Cardiac muscle cell (in vitro differentiated cells and primary cell): ENCODE data around the gene TK2. TPM values are rescaled to one million over a fixed set of nuclear protein-coding genes. Genes with fewer than 3 reads are reported as not detected.

Experiments
- DNase-seq, 2 donors: peaks; one replicate each; pipeline versions ENCODE4 v3.0.0 to v3.0.0-alpha.2; 2010 to 2017; ENCODE audit warnings: low read depth in 1 of 2, low spot score in 1 of 2
- H3K27ac ChIP-seq: fragments of 200-600 bp; sonication (generic); 2 replicates; pipeline ENCODE4 v1.5.1; 2016
- H3K27me3 ChIP-seq: fragments of 200-600 bp; sonication (generic); 2 replicates; pipeline ENCODE4 v1.6.0; 2016; ENCODE audit warnings: control low read depth
- H3K36me3 ChIP-seq: fragments of 200-600 bp; sonication (generic); 2 replicates; pipeline ENCODE4 v1.5.1; 2016; ENCODE audit warnings: control low read depth
- H3K4me1 ChIP-seq: fragments of 200-600 bp; sonication (generic); 2 replicates; pipeline ENCODE4 v1.8.1; 2017; ENCODE audit warnings: low read depth, mild to moderate bottlenecking, mixed run types
- H3K4me3 ChIP-seq: fragments of 200-600 bp; sonication (generic); 2 replicates; pipeline ENCODE4 v1.5.1; 2016; ENCODE audit warnings: mild to moderate bottlenecking
- H3K9me3 ChIP-seq: fragments of 200-600 bp; sonication (generic); 2 replicates; pipeline ENCODE4 v1.5.1; 2017; ENCODE audit warnings: low read depth, mild to moderate bottlenecking, control low read depth
- polyA plus RNA-seq: library from polyadenylated mRNA; unstranded; fragments of >200 nt; fragmentation: Nextera tagmentation; extraction: Ambion mirVana; gene quantifications from 2 replicates; pipeline ENCODE4 v1.2.1, GENCODE V29; 2016
- total RNA-seq: library from RNA; depleted of rRNA; stranded (reverse); fragments of >200 nt; gene quantifications from 2 replicates; pipeline ENCODE4 v1.2.3, GENCODE V29; 2016
- TF ChIP-seq, protein P1 (sequence below): IDR thresholded peaks from 2 replicates; pipeline ENCODE4 v1.5.1; 2012; ENCODE audit warnings: low read depth, mild to moderate bottlenecking, low read length

TK2 gene
- total and polyA plus RNA-seq, 2 experiments from 2014 or later: 19.8 to 20.9 TPM

DNA sequence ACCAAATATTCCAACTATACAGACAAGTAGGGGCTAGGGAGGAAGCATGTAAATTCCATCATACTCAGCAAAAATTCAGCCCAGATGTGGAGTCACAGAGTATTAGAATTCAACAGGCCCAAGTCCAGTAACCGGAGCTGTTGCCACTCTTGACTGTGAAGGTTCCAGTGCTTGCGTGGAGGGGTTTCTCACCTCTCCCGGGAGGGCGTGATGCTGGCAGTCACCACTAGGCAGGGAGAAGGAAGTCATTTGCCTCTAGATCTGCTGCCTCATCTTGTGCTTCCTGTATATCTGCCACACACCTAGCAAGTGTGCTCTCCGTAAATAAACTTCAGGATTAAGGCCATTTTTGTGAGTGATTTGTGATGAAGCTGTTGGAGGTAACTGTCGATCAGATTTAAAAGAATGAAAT, 1.4 kb upstream of the TK2 start:
- Histone ChIP-seq H3K4me1 (peaks cover 20% of the 10 kb centered on the region), H3K27me3 (no peaks in the 10 kb centered on the region), H3K27ac (no peak overlapping the region), H3K36me3 (no peaks in the 10 kb centered on the region), H3K9me3 (no peaks in the 10 kb centered on the region), H3K4me3 (no peak overlapping the region)
- DNase-seq: peak in 1 of 2 donors; percentile 27
- TF ChIP-seq, protein P1, sequence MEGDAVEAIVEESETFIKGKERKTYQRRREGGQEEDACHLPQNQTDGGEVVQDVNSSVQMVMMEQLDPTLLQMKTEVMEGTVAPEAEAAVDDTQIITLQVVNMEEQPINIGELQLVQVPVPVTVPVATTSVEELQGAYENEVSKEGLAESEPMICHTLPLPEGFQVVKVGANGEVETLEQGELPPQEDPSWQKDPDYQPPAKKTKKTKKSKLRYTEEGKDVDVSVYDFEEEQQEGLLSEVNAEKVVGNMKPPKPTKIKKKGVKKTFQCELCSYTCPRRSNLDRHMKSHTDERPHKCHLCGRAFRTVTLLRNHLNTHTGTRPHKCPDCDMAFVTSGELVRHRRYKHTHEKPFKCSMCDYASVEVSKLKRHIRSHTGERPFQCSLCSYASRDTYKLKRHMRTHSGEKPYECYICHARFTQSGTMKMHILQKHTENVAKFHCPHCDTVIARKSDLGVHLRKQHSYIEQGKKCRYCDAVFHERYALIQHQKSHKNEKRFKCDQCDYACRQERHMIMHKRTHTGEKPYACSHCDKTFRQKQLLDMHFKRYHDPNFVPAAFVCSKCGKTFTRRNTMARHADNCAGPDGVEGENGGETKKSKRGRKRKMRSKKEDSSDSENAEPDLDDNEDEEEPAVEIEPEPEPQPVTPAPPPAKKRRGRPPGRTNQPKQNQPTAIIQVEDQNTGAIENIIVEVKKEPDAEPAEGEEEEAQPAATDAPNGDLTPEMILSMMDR: peak; percentile 20

DNA sequence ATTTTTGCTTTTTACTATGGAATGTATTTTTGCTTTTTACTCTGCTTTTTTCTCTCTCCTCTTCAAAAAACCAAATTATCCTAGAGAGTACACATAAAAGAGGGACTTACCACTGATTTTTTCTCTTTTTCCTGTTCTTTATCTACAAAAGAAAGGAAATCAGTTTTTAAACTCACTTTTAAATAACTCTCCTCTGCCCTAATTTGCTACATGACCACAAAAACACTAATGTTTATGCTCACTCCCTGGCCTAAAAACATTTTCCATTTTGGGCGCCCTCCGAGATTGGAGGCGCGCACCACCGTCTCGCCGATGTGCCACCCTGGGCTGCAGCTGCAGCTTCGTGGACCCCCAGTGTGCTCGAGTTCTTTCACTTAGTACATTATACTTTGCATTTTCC, 1.1 kb downstream of the TK2 start:
- TF ChIP-seq, protein P1: no peak
- Histone ChIP-seq H3K4me3 (peak overlapping the region; percentile 54), H3K27me3 (no peaks in the 10 kb centered on the region), H3K36me3 (no peaks in the 10 kb centered on the region), H3K27ac (peak overlapping the region; percentile 88), H3K9me3 (no peaks in the 10 kb centered on the region), H3K4me1 (peaks cover 26% of the 10 kb centered on the region)
- no peak for DNase-seq

DNA sequence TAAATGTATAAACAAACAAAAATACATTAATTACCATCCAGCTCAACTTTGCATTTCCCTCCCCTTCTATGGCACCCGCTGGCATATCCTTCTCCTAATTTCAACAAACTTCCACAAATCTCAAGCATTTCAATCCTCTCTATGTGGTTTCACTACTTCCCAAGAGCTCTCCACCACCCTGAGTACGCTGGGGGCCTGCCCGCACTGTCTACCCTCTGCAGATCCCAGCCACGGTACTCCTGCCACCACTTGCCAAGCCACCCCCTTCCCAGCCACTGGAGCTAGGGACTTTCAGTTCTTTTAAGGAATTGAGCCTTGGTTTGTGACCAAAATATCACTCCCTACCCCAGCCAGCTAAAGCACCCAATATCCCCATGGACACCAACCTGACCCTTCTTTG, 1.9 kb downstream of the TK2 start:
- no peak for DNase-seq
- Histone ChIP-seq H3K4me3 (no peak overlapping the region), H3K4me1 (peaks cover 25% of the 10 kb centered on the region), H3K27ac (no peak overlapping the region), H3K9me3 (no peaks in the 10 kb centered on the region), H3K27me3 (no peaks in the 10 kb centered on the region), H3K36me3 (no peaks in the 10 kb centered on the region)
- TF ChIP-seq, protein P1: no peak

DNA sequence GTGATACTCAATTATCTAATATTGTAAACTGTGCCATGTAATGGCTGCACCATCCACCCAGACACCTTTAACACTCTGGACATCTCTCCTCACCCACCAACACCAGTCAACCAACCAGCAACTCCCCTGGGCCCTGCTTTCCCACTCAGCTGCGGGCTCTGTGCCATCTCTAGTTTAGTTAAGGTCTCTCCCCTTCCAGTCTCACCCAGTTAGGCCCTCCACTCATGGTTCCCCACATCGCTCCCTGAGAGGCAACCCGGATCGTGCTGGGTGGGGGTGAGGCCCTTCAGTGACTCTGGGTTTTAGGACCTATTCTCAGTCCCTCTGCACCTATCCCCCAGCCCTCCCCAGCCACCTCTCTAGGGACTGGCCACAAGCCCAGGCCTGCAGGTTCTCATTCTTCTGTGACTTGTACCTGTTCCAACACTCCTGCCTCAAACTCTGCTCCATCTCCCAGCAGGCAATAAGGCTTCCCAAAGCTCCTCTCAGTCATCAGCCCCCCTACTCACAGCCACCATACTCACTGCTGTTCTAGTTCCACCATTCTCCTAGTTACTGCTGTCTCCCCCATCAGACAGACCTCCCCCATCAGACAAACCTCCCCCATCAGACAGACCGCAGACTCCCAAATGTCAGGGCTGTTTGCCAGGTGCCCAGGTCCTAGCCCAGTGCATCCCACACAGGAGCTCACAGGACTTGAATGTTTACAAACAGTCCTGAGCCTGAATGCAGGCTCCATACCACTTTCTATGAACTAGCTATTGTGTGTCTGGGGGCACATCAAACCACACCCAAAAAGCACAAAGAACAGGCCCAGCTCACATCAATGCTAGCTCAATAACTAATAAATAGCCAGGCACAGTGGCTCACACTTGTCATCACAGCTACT, 2.6 kb downstream of the TK2 start:
- no peaks in the 10 kb centered on the region for H3K9me3 ChIP-seq
- peaks cover 21% of the 10 kb centered on the region for H3K4me1 ChIP-seq
- H3K4me3 ChIP-seq: no peak overlapping the region
- no peaks in the 10 kb centered on the region for H3K27me3 ChIP-seq
- no peak for DNase-seq
- no peaks in the 10 kb centered on the region for H3K36me3 ChIP-seq
- no peak overlapping the region for H3K27ac ChIP-seq
- TF ChIP-seq, protein P1: no peak

DNA sequence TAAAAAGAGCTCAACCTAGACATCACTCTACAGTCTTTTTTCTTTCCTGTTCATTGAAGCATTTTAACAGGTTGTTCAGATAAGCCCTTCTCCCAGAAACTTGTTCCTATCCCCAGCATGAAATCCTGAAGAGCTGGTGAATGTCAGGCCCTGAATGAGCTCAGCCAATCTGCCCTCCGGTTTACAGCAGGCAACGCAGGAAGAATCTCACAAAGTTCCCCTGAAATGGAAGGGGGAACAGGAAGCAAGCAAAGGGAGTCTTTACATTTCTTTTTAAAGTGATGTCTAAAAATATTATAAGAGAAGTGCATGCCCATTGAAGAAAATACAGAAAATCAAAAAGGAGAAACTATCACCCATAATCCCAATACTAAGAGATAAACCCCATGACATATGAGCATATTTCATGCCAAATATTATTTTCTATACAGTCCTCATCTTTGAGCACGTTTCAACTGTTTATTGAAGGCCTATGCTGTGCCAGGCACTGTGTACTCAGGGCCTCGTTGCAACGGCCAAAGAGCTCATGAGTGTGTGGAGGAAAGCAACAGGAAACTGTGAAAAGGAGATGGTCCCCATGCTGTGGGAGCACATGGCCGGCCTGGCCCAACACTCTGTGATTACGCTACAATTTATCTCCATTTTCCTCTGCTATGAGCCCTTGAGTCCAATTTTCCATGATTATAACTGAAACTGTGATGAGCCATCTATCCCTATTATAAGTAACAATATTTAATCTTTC, 5.7 kb downstream of the TK2 start:
- no peaks in the 10 kb centered on the region for H3K36me3 ChIP-seq
- TF ChIP-seq, protein P1: no peak
- no peak overlapping the region for H3K4me3 ChIP-seq
- H3K9me3 ChIP-seq: no peaks in the 10 kb centered on the region
- DNase-seq: no peak
- peaks cover 24% of the 10 kb centered on the region for H3K4me1 ChIP-seq
- H3K27me3 ChIP-seq: no peaks in the 10 kb centered on the region
- peak overlapping the region; percentile 25 for H3K27ac ChIP-seq
